HK-2 (cell line): ENCODE measurements around the gene ITGB6.

Experiments
- DNase-seq: peaks from one replicate; pipeline ENCODE4 v3.0.0-alpha.2; 2018; ENCODE audit not compliant: unreplicated experiment

The ITGB6 gene

DNA sequence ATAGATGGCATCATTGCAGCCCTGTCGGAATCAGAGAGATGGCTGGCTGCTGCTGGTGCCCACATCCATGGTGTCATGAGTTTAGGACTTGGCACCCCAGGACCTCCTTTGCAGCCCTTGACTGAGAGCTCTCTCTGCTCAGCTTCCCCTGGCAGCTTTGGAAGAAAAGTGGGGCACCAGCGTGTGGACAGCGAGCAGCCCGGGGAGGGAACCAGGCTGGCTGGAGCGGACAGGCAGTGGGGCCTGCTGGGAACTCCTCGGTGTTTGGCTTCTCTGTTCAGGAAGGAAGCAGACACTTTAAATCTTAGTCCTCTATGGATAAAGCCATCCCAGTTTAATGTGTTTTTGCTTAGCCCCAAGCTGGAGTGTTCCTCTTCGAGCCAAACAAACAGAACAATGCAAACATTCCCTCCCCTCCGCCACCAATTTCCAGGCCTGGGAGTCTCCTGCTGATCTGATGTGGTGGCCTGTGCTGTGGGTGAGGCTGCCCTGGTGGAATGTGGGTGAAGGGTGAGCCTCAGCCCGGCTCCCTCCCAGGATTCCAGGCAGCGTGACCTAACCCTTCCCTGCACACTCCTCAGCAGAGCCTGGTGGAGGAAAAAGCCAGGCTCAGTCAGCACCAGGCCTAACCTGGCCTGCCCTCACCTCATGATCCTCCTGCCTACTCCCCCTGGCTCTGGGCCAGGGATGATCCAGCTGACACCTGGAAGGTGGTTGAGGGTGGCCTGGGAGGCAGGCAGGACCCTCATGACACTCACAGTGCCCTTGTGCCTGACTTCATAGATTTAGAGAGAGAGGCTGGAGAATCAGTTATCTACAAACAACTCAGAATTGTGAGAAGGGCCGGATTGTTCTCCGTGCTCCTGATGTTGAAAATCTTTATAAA lies 21.6 kb upstream of the ITGB6 start:
- DNase-seq = peak; percentile 82

DNA sequence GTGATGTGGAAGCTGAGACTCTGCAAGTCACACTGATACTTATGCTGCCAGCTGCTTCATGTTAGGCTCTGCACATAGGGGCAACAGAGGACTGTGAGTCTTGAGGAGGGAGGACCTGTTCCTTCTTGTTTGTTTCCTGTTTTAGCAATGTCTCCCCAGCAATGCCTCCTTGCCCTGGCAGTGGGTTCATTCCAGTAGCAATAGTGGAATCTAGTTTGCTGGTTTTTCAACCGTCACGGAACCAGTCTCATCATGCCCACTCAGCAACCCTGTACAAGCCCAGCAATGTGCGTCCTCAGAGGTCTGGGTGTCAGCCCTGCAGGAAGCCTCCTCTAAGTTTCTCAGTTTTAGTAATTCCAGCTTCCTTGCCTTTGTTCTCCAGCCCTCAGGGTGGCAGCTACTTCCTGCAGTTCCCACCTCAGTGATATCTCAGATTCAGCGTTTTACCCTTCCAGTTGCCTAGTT lies 20.5 kb upstream of the ITGB6 start:
- no peak for DNase-seq

DNA sequence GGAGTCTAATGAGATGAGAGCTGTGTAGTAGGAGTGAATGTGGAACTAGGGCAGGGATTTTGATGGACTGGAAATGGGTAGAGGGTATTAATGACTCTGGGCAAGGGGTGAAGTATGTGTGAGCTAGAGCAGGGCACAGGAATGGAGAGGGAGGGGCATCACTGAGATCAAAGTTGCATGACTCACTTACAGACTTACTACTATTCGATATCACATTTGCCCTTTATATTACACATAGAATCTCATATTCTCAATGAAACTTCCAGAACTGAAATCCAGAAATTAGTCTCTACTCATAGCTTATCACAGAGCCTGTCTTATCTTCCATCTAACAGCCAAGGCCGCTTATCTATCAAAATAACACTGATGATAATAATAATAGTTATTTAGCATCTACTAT lies 20.0 kb upstream of the ITGB6 start:
- no peak for DNase-seq

DNA sequence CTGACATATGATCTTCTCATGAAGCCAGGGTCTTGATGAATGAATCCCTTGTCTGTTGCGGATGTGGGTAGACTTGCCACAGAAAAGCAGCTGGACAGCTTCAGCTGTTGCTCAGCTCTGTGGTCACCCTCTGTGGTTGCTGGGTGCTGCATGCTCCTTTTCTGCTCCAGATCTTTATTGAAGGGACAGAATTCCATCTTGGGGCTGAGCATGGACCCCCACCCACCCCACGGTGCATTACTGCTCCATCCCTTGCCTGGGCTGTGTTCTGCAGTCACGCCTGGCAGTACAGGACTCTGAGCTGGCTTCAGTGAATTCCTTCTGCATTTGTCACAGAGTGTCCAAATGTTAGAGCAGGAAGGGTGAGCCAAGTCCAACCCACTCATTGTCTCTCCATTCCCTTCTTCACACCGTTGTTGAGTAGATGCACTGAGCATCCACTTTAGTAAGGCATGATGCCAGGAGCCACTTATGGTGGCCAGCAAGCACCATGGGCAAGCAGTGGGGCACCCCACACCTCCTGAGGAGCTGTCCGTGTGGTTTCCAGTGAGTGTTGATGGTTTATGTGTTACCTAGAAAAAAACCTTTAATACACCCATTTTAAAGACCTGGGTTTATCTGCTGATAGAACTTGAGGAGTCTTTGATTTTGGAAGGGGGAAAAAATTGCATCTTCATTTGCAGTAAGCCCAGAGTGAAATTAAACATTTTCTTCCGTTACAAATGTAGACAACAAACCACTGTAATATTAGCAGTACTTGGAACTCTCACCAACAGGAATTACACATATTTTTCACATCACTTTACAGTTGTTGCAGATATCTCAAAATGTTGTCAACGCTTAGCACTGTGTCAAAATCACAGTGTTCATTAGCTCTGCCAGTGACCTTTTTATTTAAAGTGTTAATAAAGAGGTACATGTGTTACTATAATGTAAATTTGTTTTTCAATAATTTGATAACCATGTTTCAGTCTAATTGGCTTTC lies 14.7 kb upstream of the ITGB6 start:
- peak; percentile 79 for DNase-seq

DNA sequence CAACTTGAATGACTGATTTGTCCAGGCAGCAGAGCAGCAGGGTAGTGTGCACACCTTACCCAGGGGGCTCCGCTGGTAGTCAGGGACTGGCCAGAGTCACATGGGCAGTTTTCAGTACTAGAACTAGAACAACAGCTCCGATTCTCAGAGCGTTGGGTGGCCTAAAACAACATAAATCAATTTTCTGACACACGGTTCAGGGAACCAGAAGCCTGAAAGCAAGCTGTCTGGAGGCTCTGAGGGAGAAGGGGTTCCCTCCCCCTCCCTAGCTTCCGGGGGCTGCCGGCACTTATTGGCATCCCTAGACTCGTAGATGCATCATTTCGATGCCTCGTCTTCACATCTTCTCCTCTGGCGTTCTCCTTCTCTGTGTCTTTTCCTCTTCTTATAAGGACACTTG lies 13.4 kb upstream of the ITGB6 start:
- no peak for DNase-seq

DNA sequence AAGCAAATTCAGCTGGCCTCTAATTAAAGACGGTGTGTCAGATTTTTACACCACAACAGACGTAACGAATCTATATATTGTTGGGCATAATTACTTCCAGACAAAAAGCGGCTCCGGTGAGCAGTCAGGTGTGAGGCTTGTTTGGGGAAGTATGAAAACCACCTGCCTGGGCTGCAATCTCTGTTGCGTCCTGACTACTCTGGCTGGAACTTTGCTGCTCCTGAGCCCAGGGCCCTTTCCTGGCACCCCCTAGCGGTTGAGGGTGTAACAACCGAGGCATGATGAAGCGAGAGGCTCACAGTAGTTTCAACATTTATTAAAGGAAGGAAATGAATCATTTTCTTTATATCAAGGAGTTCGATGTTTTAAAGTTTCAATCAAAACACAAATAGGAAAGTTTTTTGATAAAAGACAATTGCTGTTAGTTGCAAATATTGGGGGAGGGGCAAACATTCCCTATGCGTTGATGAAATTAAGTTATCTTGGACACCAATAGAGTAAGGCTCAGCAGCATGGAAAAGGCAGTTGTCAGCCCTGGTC lies 10.6 kb upstream of the ITGB6 start:
- DNase-seq = no peak

DNA sequence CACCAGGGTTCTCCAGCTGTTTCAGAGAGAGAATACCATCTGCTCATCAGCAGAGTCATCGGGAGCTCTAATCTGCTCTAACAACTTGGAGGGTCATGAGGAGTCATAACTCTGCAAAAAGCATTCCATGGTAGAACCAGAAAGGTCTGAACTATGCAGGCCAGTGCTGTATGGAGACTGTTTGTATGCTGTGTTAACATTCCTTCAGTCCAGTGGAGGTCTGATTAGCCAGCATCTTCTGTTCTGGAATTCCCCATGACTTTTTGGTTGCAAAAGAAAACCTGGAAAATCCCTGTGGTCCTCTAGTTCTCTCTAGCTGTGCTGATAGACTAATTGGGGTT lies 9.4 kb upstream of the ITGB6 start:
- DNase-seq = peak; percentile 51

DNA sequence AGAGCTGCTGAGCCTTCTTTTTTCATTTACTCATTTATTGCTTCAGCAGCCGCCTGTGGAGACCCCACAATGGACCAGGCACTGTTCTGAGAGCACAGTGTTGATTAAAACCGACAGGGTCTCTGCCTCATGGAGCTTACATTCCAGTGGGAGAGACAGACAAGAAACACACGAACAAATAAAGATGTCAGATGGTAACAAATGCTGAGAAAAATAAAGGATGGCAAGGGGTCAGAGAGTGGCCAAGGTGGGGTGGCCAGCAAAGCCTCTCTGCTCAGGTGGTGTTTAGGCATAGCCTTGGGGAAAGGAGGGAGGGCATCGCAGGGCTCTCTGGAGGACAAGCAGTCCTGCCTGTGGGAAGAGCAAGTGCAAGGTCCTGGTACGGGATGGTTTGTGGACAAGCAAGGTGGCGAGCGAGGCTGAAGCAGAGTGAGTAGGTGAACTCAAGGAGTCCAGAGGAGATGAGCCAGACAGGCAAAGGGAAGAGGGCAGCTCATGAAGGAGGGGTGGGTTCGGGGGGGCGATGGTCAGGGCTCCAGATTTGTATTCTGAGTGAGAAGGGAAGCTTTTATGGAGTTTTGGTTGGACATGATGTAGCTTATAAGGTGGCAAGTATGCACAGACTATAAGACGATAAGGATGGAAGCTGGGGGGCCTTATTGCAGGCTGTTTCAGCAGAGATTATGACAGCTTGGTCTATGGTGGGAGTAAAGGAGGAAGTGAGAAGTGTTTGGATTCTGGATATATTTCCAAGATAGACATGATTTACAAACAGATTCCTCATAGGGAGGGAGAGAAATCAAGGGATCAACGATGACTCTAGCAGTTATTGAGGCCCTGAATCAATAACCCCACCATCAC lies 8.8 kb upstream of the ITGB6 start:
- DNase-seq = no peak

DNA sequence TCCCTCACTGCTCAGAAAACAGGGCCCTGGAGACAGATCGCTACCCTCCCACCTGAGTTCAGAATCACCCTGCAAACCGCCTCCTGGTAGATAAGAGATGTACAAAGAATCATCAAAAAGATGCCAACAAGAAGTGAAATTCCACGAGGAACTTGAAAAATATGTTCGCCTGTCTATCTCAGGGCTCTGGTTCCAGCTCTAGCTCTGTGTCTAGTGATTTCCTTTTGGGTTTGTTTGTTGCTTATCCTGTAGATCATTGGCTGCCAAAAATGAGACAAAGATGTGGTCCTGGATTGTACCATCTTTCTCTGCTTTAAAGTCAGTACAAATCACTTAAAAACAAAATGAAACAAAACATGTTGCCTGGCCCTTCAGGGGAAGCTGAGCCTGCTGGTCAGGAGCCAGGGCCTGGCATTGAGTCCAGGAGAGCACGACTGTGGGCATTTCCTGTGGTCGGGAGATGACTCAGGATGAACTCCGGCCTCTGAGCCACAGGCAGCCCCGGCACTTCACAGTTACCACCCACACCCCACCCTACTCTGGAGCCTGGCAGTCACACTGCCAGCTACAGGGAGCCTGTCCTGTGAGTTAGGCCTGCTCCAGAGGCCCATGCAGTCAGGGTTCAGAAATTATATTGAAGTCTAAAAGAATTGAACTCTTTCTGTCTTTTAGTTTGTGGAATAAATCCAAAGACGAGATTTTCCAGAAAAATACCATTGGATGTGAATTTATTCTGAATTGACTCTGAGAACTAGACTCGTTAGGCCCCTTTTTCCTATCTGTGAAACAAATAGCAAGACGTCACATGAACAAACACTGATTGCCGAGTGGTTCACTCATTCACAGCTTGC lies 8.0 kb upstream of the ITGB6 start:
- peak; percentile 93 for DNase-seq

DNA sequence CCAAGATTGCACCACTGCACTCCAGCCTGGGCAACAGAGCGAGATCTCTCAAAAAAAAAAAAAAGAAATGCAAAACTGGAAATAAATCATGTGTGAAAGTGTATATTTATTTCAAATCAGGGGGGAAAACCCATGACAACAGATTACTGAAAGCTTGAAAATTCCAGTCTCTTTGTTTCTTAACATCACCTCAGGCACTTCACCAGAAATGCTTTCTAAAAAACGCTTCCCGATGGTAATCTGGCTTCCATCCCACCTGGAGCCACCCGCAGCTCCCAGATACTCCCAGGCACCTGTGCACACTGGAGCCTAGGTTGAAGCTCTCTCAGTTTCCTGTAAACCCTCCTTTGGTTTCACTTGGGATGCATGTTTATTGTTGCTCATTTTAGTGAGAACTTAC lies 7.2 kb upstream of the ITGB6 start:
- no peak for DNase-seq

DNA sequence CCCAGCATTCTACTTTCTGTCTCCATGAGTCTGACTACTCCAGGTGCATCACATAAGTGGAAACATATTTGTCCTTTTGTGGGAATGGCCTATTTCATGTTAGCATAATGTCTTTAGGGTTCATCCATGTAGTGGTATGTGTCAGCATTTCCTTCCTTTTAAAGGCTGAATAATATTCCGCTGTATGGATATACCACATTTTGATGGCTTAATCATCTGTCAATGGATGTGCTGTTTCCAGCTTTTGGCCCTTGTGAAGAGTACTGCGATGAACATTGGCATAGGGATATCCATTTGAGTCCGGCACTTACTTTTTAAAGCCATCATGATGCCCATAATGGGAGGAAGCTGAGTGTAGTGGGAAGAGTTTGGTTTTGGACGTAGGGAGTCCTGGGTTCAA lies 6.4 kb upstream of the ITGB6 start:
- no peak for DNase-seq

DNA sequence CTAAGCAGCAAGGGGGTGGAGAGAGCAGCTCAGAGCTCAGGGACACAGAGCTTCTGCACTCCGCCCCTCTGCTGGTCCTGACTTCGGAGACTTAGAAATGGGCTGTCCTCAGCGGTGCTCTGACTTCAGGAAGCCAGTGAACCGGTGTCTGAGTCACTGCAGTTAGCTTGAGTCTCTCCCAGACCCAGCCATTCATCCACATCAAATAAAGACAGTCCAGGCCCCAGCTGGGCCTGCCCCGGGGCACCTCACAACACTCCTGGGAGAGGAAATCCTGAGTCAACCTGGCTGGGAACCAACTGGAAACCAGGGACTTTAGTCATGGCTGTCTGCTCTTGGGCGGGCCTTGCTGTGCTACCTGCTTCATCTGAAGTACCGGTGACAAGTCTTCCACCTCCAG lies 5.4 kb upstream of the ITGB6 start:
- DNase-seq = peak; percentile 95

DNA sequence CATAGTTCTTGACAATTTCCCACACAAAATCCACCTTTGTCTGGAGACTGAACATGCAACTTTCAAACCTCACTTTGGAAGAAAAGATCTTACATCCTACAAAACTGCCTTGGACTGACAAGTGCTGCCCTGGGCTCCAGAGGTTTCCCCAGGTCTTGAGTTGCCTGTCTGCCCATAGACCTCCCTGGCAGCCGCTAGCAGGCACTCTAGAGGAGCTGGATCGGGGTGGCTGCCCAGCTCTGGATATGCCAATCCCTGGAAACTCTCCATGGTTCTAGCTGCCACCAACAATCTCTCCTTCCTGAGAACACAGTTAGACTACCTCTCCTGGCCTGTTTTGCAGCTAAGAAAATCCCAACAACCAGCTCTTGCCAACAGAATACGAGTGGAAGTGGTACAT lies 3.4 kb upstream of the ITGB6 start:
- DNase-seq = no peak

DNA sequence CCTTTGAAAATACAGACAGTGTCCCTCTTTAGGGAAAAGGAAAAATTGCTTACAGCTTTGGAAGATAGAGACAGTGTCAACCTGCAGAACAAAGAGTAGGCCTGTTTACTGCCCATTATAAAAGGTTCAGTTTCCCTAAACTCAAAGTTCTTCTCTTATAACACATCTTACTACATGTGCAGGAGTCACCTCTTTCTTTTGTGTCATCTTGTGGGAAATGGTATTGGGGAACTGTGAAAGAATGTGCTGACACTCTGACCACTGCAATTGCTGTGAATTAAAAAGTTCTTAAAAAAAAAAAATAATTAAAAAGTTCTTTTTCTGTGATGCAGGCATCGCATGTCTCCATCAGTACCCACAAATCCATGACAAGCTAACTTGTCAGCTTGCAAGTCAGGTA lies 2.9 kb upstream of the ITGB6 start:
- no peak for DNase-seq

DNA sequence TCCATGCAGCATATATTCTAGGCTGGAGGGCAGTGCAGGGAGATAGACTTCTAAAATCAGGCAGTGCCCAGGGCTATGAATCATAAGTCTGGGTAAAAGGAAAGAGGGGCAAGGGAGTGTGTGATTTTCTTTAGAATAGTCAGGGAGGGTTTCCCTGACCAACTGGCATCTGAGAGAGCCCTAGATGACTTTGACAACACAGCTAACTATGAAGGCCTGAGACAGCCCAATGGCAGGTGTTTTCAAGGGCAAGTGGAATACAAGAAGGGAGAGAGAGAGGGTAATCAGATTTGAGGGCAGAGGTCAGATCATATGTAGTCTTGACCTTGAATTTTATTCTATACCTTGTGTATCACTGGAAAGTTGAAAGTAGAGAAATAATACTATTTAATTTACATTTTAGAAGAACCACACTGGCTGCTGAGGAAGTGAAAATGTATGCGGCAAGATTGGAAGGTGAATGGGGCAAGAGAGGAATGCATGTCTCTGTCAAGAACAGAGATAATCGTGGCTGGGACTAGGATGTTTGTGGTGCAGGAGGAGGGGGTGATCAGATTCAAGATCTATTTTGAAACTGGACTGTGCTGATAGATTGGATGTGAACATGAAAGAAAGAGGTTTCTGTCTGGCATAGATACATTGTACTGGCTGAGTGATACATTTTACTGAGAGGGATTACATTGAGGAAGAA lies 1.9 kb upstream of the ITGB6 start:
- no peak for DNase-seq

DNA sequence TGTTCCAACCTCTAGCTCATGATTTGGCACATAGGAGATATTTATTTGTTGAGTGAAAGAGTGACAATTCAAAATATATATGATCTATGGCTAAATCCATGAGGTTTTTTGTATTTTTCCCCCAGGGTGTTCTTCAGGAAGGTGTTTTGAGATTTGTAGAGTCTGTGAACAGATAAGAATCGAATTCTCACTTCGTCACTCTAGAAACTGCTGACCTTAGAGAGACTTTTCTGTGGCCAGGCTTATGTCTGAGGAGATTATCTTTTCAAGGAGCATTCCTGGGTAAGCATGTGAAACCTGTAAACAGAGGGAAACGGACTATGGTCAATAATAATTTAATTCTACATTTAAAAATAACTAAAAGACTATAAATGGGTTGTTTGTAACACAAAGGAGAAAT lies 849 bp upstream of the ITGB6 start:
- DNase-seq = no peak

DNA sequence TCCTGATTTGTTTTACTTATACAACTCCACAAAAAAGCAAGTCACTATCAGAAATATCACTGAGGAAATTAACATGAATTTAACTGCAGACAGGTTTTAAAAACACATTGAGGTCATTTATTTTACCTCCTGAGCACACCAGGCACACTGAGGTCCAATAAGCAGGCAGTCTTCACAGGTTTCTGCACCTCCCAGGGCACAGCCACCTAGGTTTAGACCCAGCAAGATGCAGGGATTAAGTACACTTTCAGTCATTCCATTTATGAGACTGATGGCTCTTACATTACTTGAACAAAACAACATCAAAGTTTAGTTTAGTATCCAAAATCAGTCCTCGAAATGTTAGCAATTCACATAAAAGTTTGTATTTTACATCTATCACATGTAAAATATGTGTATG lies 1.0 kb downstream of the ITGB6 start:
- DNase-seq = no peak

DNA sequence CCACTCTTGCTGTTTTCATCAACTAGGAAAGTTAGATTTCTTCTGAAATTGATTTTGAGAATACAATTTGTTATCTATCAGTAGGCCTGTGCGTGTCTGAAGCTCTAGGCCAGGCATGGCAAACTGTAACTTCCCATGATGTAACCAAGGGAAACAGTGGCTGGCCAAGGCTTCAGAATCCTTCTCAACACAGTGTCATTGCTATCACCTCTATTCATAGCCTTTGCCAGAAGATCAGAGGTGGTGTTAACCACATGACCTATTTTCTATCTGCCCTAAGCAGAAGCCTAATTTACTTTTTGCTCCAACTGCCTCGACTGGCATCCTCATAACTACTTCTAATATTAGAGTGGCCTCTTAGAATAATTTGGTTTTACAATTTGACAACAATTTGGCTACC lies 2.5 kb downstream of the ITGB6 start:
- DNase-seq = no peak

DNA sequence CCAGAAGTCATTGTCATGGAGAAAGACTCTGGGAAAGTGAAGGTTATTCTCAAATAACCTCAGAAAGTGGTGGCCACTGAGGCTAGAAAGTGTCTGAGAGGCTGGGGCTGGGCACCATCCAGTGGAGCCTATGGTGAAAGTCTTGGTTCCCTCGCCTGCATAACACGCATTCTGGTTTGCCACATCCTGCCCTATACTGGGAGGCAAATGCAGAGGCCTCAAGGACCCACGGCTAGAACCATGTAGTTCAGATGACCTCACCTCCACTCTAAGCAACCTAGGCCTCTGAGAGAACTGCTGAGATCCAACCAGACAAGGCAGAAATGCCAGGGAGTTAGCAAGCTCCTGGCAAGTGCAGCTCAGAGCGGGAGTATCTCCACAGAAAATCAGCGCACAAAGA lies 5.1 kb downstream of the ITGB6 start:
- DNase-seq = no peak

DNA sequence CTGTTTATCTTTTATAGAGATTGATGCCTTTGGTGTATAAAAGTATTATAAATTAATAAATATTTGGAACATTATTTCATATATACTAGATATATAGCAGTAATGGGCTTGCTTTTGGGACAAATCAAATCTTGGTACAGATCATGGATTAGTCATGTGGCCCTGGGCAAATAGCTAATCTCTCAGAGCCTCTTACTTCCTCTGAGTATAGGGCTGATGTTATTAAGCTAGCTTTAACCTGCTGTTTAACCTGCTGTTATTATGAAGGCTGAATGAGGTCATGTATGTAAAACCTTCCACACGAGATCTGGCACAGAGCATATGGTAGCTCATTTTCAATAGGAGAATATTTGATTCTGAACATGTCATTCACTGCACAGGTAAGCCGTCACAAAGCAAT lies 5.7 kb downstream of the ITGB6 start:
- DNase-seq = no peak
